ENCODE data around the gene CCDC9B. TPM values are rescaled to one million over a fixed set of nuclear protein-coding genes. Genes with fewer than 3 reads are reported as not detected.

The CCDC9B gene
- total RNA-seq, 1 donor from 2014 or later, result 71.4 TPM

GRCh38 chr15:40287968-40288367, 52.8 kb downstream of the CCDC9B start:
- intact Hi-C loops (cut with DNase I), result no loop called here
- peaks cover 26% of the 10 kb centered on the region for H3K36me3 ChIP-seq

GRCh38 chr15:40287505-40287904, 53.2 kb downstream of the CCDC9B start:
- H3K36me3 ChIP-seq, result peaks cover 23% of the 10 kb centered on the region
- peaks cover 26% of the 10 kb centered on the region for H3K27me3 ChIP-seq (ENCODE audit: low read depth)
- H3K4me1 ChIP-seq, result peaks cover 34% of the 10 kb centered on the region
- H3K4me3 ChIP-seq, result no peak overlapping the region
- intact Hi-C loops (cut with DNase I), result no loop called here
- no peak for DNase-seq
- H3K27ac ChIP-seq, result no peak overlapping the region
- ATAC-seq, result no peak
- no peaks in the 10 kb centered on the region for H3K9me3 ChIP-seq
- no peak for TF ChIP-seq CTCF (IDR thresholded peaks at IDR 0.05)

More at GRCh38 chr15:40287968-40288367, 52.8 kb downstream of the CCDC9B start:
- H3K27ac ChIP-seq, result no peak overlapping the region
- TF ChIP-seq CTCF (IDR thresholded peaks at IDR 0.05), result no peak
- H3K4me1 ChIP-seq, result peaks cover 30% of the 10 kb centered on the region
- no peak overlapping the region for H3K4me3 ChIP-seq
- no peaks in the 10 kb centered on the region for H3K9me3 ChIP-seq
- no peak for DNase-seq
- peaks cover 22% of the 10 kb centered on the region for H3K27me3 ChIP-seq (ENCODE audit: low read depth)
- no peak for ATAC-seq

- intact Hi-C loops (cut with DNase I), result no loop called here
- Histone ChIP-seq H3K27me3 (ENCODE audit: low read depth) (peaks cover 26% of the 10 kb centered on the region), H3K4me1 (peaks cover 39% of the 10 kb centered on the region), H3K4me3 (no peak overlapping the region), H3K9me3 (no peaks in the 10 kb centered on the region), H3K36me3 (peaks cover 16% of the 10 kb centered on the region), H3K27ac (no peak overlapping the region)
- TF ChIP-seq CTCF (IDR thresholded peaks at IDR 0.05), result no peak
- ATAC-seq, result no peak
- no peak for DNase-seq
Observed at GRCh38 chr15:40286794-40287193, 53.9 kb downstream of the CCDC9B start.

- peaks cover 10% of the 10 kb centered on the region for H3K36me3 ChIP-seq
- DNase-seq (no peak), ATAC-seq (no peak)
- H3K27ac ChIP-seq, result no peak overlapping the region
- peaks cover 36% of the 10 kb centered on the region for H3K4me1 ChIP-seq
- no peak overlapping the region for H3K4me3 ChIP-seq
- H3K27me3 ChIP-seq (ENCODE audit: low read depth), result peaks cover 32% of the 10 kb centered on the region
- H3K9me3 ChIP-seq, result no peaks in the 10 kb centered on the region
- TF ChIP-seq CTCF (IDR thresholded peaks at IDR 0.05), result no peak
- intact Hi-C loops (cut with DNase I), result no loop called here
Observed at GRCh38 chr15:40286061-40286532, 54.6 kb downstream of the CCDC9B start.

GRCh38 chr15:40285554-40286011, 55.2 kb downstream of the CCDC9B start:
- peaks cover 38% of the 10 kb centered on the region for H3K27me3 ChIP-seq (ENCODE audit: low read depth)
- peaks cover 31% of the 10 kb centered on the region for H3K4me1 ChIP-seq
- no peak overlapping the region for H3K27ac ChIP-seq

More at GRCh38 chr15:40285554-40286011, 55.2 kb downstream of the CCDC9B start:
- Histone ChIP-seq H3K4me3 (no peak overlapping the region), H3K36me3 (peaks cover 10% of the 10 kb centered on the region), H3K9me3 (no peaks in the 10 kb centered on the region)
- DNase-seq, result no peak
- TF ChIP-seq CTCF (IDR thresholded peaks at IDR 0.05), result no peak
- intact Hi-C loops (cut with DNase I), result no loop called here
- no peak for ATAC-seq
